Chondrocyte (in vitro differentiated cells): ENCODE results near the gene SIMC1. TPM values are rescaled to one million over a fixed set of nuclear protein-coding genes. Genes with fewer than 3 reads are reported as not detected.

Source experiments
- DNase-seq: peaks from one replicate; pipeline ENCODE4 v3.0.0; 2021; ENCODE audit warnings: mixed read lengths, low spot score
- H3K27ac Mint-ChIP-seq: one replicate; pipeline ENCODE4 v1.8.0; 2021; ENCODE audit warnings: mild to moderate bottlenecking, moderate library complexity, mixed read lengths; ENCODE audit not compliant: unreplicated experiment
- H3K27me3 Mint-ChIP-seq: 2 replicates; pipeline ENCODE4 v1.8.0; 2021; ENCODE audit warnings: low read depth, mixed read lengths
- H3K36me3 Mint-ChIP-seq: 2 replicates; pipeline ENCODE4 v1.8.0; 2021; ENCODE audit warnings: low read depth, mixed read lengths
- H3K4me1 Mint-ChIP-seq: 2 replicates; pipeline ENCODE4 v1.8.0; 2021; ENCODE audit warnings: low read depth, mild to moderate bottlenecking, mixed read lengths
- H3K4me3 Mint-ChIP-seq: one replicate; pipeline ENCODE4 v1.8.0; 2021; ENCODE audit warnings: mild to moderate bottlenecking, moderate library complexity, mixed read lengths; ENCODE audit not compliant: unreplicated experiment
- H3K9me3 Mint-ChIP-seq: 2 replicates; pipeline ENCODE4 v1.8.0; 2021; ENCODE audit warnings: low read depth, mixed read lengths
- CTCF ChIP-seq: fragments of 200-600 bp; sonication (generic); IDR thresholded peaks from 2 replicates; pipeline ENCODE4 v1.5.0; 2021; ENCODE audit warnings: antibody characterized with exemption, mild to moderate bottlenecking, moderate library complexity
- total RNA-seq: library from RNA; stranded (reverse); gene quantifications from 3 replicates; pipeline ENCODE4 v1.2.1, GENCODE V29; 2021

The SIMC1 gene
- total RNA-seq, 1 donor from 2014 or later, result 19.1 TPM

DNA sequence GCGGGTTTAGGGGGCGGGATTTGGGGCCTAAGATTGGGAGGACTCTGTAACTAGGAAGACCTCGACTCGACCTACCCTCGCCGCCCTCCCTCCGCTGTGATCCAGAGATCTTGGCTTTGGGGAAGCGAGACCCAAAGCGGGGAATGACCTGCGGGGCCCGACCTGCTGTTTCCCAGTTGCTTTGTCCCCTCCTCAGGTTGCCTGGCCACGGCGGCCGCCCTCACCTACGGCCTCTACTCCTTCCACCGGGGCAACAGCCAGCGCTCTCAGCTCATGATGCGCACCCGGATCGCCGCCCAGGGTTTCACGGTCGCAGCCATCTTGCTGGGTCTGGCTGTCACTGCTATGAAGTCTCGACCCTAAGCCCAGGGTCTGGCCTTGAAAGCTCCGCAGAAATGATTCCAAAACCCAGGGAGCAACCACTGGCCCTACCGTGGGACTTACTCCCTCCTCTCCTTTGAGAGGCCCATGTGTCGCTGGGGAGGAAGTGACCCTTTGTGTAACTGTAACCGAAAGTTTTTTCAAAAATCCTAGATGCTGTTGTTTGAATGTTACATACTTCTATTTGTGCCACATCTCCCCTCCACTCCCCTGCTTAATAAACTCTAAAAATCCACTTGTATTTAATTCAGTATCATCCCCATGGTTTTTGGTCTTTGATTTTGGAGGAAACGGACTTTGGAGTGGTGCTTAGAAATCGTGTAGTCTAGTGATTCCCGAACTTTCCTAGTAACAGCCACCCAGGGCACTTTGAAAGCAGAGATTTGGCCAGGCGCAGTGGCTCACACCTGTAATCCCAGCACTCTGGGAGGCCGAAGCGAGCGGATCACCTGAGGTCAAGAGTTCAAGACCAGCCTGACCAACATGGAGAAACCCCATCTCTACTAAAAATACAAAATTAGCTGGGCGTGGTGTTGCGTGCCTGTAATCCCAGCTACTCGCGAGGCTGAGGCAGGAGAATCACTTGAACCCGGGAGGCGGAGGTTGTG is 151.2 kb downstream of the SIMC1 start:
- peaks cover 23% of the 10 kb centered on the region for H3K4me1 Mint-ChIP-seq
- no peaks in the 10 kb centered on the region for H3K9me3 Mint-ChIP-seq
- DNase-seq, result peak; percentile 99
- H3K36me3 Mint-ChIP-seq, result peaks cover 8% of the 10 kb centered on the region
- no peak for TF ChIP-seq CTCF
- peak overlapping the region; percentile 100 for H3K4me3 Mint-ChIP-seq
- H3K27me3 Mint-ChIP-seq, result no peaks in the 10 kb centered on the region
- peak overlapping the region; percentile 100 for H3K27ac Mint-ChIP-seq

GRCh38 chr5:176391479-176391878 is 153.3 kb downstream of the SIMC1 start:
- Mint-ChIP-seq H3K27ac (no peak overlapping the region), H3K4me1 (peaks cover 20% of the 10 kb centered on the region), H3K9me3 (no peaks in the 10 kb centered on the region), H3K4me3 (no peak overlapping the region), H3K36me3 (peaks cover 11% of the 10 kb centered on the region), H3K27me3 (no peaks in the 10 kb centered on the region)
- no peak for DNase-seq
- TF ChIP-seq CTCF, result no peak

- H3K36me3 Mint-ChIP-seq, result peaks cover 14% of the 10 kb centered on the region
- no peaks in the 10 kb centered on the region for H3K9me3 Mint-ChIP-seq
- H3K4me3 Mint-ChIP-seq, result no peak overlapping the region
- peaks cover 15% of the 10 kb centered on the region for H3K4me1 Mint-ChIP-seq
- DNase-seq, result no peak
- no peak overlapping the region for H3K27ac Mint-ChIP-seq
- H3K27me3 Mint-ChIP-seq, result no peaks in the 10 kb centered on the region
- TF ChIP-seq CTCF, result no peak
These were observed 153.8 kb downstream of the SIMC1 start for GRCh38 chr5:176391999-176392398.

DNA sequence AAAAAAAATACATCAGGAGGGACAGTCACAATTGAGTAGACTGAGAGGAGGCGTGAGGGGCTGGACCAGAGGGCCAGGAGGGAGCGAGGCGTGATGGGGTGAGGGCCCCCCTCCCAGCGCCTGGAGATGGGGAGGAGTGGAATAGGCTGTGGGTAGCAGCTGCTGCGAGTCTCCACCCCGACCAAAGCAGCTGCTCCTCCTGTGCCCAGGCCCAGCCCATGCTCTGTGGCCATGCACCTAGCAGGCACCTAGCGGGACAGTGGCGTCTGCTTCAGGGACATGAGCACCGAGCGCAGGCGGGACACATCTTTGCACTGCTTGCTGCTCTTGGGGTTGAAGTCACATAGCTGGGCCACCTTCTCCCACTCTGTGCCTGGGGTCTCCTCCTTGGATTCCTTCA is 154.3 kb downstream of the SIMC1 start:
- Mint-ChIP-seq H3K36me3 (peaks cover 15% of the 10 kb centered on the region), H3K27ac (no peak overlapping the region), H3K9me3 (no peaks in the 10 kb centered on the region), H3K27me3 (no peaks in the 10 kb centered on the region), H3K4me3 (no peak overlapping the region), H3K4me1 (peaks cover 10% of the 10 kb centered on the region)
- TF ChIP-seq CTCF, result no peak
- no peak for DNase-seq

GRCh38 chr5:176394096-176394495 is 155.9 kb downstream of the SIMC1 start:
- H3K27ac Mint-ChIP-seq, result no peak overlapping the region
- peaks cover 18% of the 10 kb centered on the region for H3K36me3 Mint-ChIP-seq
- no peak overlapping the region for H3K4me3 Mint-ChIP-seq
- H3K4me1 Mint-ChIP-seq, result peaks cover 5% of the 10 kb centered on the region
- no peaks in the 10 kb centered on the region for H3K9me3 Mint-ChIP-seq
- H3K27me3 Mint-ChIP-seq, result no peaks in the 10 kb centered on the region
- TF ChIP-seq CTCF, result no peak
- no peak for DNase-seq
